Large intestine (tissue), 3 donors: ENCODE data around the gene UBAC1. TPM values are rescaled to one million over a fixed set of nuclear protein-coding genes. Genes with fewer than 3 reads are reported as not detected.

Experiments
- DNase-seq, 2 donors: peaks; one replicate each; pipeline versions ENCODE4 v3.0.0 to v3.0.0-alpha.2; 2013
- H3K27ac ChIP-seq: one replicate; pipeline ENCODE4 v1.5.1; 2013; ENCODE audit warnings: low read length
- H3K27me3 ChIP-seq: 2 replicates; pipeline ENCODE4 v1.6.1; 2013; ENCODE audit warnings: low read length; ENCODE audit not compliant: control insufficient read depth, insufficient read depth
- H3K36me3 ChIP-seq: 2 replicates; pipeline ENCODE4 v1.6.1; 2013; ENCODE audit warnings: low read length; ENCODE audit not compliant: control insufficient read depth, insufficient read depth
- H3K4me1 ChIP-seq: one replicate; pipeline ENCODE4 v1.6.1; 2013; ENCODE audit warnings: low read length; ENCODE audit not compliant: control insufficient read depth, insufficient read depth
- H3K4me3 ChIP-seq: one replicate; pipeline ENCODE4 v1.5.1; 2013; ENCODE audit warnings: low read length
- H3K9me3 ChIP-seq: one replicate; pipeline ENCODE4 v1.6.1; 2013; ENCODE audit warnings: mild to moderate bottlenecking, low read depth, low read length, moderate library complexity; ENCODE audit not compliant: control insufficient read depth
- WGBS: methylation state at CpG from one replicate; pipeline ENCODE4 v1.1.5; 2013; ENCODE audit warnings: low lambda C conversion rate; ENCODE audit not compliant: insufficient coverage; 5-methylcytosine and 5-hydroxymethylcytosine counted together
- polyA plus RNA-seq: library from polyadenylated mRNA; unstranded; fragments of 120-200 nt; gene quantifications from one replicate; pipeline ENCODE4 v1.2.1, GENCODE V29; 2013

UBAC1 gene
- polyA plus RNA-seq, 1 donor, result 21.9 TPM

- Histone ChIP-seq H3K36me3 (peaks cover 7% of the 10 kb centered on the region), H3K27me3 (no peaks in the 10 kb centered on the region), H3K4me1 (no peaks in the 10 kb centered on the region), H3K27ac (no peak overlapping the region), H3K4me3 (peak overlapping the region; percentile 46), H3K9me3 (peaks cover 10% of the 10 kb centered on the region)
- peak in 1 of 2 donors; percentile 50 for DNase-seq
- 10% methylated on average over 2 of the region's 70 CpGs for WGBS
These were observed 54.7 kb downstream of the UBAC1 start for GRCh38 chr9:135906291-135907005.

DNA sequence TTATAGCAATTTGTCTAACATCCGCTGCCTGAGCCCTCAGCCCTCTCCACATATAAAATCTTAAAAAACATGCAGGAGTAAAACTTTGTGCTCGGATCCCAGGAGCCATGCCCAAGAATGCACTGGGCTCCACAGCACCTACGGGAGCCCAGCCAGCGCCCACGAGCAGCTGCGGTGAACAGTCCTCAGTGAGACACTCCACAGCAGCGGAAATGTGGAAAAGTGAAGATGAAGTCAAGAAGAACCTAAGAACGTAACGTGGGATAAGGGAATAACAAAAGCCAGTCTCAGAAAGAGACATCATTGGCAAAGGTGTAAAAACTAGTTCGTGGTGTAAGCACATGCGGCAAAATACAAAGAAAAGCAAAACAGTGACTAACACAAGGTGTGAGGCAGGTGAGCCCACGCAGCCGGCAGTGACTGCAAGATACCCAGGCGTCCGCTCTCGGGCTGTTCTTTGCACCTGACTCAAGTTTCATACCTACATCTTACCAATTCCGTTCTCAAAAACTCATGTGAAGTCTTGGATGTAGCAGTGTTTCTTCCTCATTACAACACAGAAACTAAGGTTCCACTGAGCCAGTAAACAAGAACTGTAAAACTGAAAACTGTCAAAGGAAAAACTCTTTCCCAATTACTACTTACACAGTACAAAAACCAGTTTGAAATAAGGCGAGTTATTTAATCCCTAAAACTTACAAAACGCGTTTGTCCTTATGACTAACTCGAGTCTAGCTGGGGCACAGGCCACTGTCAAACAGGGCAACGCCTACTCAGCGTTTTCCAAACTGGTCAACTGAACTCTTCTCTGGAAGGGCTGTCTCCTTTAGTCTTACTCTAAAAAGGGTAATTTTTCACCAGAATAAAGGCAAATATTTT is 55.6 kb downstream of the UBAC1 start:
- no peaks in the 10 kb centered on the region for H3K4me1 ChIP-seq
- WGBS, result 77% methylated on average over 3 of the region's 23 CpGs
- H3K27ac ChIP-seq, result no peak overlapping the region
- H3K4me3 ChIP-seq, result peak overlapping the region; percentile 46
- H3K36me3 ChIP-seq, result no peaks in the 10 kb centered on the region
- no peaks in the 10 kb centered on the region for H3K27me3 ChIP-seq
- DNase-seq, result peak in 1 of 2 donors; percentile 42
- H3K9me3 ChIP-seq, result peaks cover 6% of the 10 kb centered on the region

DNA sequence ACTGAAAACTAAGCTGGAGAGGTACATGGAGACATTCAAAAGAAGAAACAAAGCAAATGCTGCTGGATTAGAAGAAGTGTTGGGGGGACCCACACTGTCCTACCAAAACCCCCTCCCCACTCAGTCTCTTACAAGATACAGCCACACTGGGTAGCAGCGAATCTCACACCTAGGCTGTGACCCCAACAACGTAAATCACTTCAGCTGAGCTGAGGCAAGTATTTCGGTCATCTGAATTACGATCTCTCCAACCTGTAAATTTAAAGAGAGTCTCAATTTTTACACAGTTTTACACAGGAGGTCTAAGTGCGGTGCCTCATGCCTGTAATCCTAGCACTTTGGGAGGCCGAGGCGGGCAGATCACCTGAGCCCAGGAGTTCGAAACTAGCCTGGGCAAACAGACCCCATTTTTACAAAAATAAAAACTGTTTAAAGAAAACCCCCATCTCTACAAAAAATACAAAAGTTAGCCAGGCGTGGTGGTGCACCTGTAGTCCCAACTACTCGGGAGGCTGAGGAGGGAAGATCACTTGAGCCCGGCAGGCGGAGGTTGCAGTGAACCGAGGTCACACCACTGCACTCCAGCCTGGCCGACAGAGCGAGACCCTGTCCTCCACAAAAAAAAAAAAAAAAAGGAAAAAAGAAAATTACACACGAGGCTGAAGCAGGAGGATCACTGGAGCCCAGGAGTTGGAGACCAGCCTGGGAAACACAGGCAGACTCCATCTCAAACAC is 57.2 kb downstream of the UBAC1 start:
- H3K27ac ChIP-seq, result no peak overlapping the region
- H3K9me3 ChIP-seq, result peaks cover 8% of the 10 kb centered on the region
- no peaks in the 10 kb centered on the region for H3K27me3 ChIP-seq
- H3K4me3 ChIP-seq, result no peak overlapping the region
- H3K36me3 ChIP-seq, result no peaks in the 10 kb centered on the region
- no peak for DNase-seq
- no CpG with 5 or more reads among the region's 16 CpGs for WGBS
- H3K4me1 ChIP-seq, result no peaks in the 10 kb centered on the region

DNA sequence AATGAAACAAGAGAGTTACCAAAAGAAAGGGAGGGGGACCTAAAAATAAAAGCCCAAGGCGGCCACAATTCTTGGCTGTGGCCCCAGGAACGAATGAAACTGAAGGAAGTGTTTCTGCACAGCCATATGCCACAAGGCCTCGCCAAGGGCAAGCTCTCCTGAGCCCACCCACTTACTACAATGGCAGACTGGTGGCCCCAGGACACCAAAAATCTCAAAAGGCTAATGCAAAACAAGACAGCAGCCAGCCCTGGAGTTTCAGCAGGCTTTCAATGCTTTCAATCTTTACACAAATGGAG is 57.9 kb downstream of the UBAC1 start:
- WGBS, result no CpG with 5 or more reads among the region's 3 CpGs
- peaks cover 7% of the 10 kb centered on the region for H3K9me3 ChIP-seq
- no peak overlapping the region for H3K4me3 ChIP-seq
- H3K27ac ChIP-seq, result no peak overlapping the region
- no peaks in the 10 kb centered on the region for H3K36me3 ChIP-seq
- no peak for DNase-seq
- no peaks in the 10 kb centered on the region for H3K4me1 ChIP-seq
- H3K27me3 ChIP-seq, result no peaks in the 10 kb centered on the region

- Histone ChIP-seq H3K36me3 (no peaks in the 10 kb centered on the region), H3K4me3 (no peak overlapping the region), H3K9me3 (peaks cover 3% of the 10 kb centered on the region), H3K27me3 (no peaks in the 10 kb centered on the region), H3K4me1 (no peaks in the 10 kb centered on the region), H3K27ac (no peak overlapping the region)
- 100% methylated on average over 1 of the region's 12 CpGs for WGBS
- DNase-seq, result no peak
These were observed 58.4 kb downstream of the UBAC1 start for GRCh38 chr9:135902655-135903357.

- no CpG with 5 or more reads among the region's 2 CpGs for WGBS
- Histone ChIP-seq H3K36me3 (no peaks in the 10 kb centered on the region), H3K27me3 (no peaks in the 10 kb centered on the region), H3K27ac (no peak overlapping the region), H3K4me1 (no peaks in the 10 kb centered on the region), H3K4me3 (no peak overlapping the region), H3K9me3 (peaks cover 3% of the 10 kb centered on the region)
- no peak for DNase-seq
These were observed 59.3 kb downstream of the UBAC1 start for GRCh38 chr9:135901826-135902225.

DNA sequence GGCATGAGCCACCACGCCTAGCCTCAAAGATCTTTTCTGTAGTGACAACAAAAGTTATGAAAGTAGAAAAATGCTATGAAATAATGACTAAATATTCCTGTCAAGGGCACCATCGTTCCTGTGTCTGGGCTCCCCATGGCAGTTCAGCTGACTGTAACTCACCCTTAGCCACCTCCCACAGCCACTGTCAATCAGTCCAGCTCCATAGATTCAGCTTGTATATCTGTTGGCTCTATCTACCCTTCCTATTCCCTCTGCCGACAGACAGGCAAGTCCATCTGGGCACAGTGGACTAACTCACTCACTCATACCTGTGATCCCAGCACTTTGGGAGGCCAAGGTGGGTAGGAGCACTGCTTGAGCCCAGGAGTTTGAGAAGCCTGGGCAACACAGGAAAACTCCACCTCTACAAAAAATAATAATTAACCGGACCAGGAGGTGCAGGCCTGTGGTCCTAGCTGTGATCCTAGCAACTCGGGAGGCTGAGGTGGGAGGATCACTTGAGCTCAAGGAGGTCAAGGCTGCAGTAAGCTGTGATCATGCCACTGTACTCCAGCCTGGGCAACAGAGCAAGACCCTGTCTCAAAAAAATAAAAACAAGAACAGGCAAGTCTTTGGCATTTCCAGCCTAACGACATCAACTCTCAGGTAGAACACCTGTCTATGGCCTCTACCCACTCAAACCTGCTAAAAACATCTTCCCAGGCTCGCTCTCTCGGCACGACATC is 60.0 kb downstream of the UBAC1 start:
- Histone ChIP-seq H3K27me3 (no peaks in the 10 kb centered on the region), H3K4me3 (no peak overlapping the region), H3K9me3 (peaks cover 3% of the 10 kb centered on the region), H3K4me1 (no peaks in the 10 kb centered on the region), H3K36me3 (no peaks in the 10 kb centered on the region), H3K27ac (no peak overlapping the region)
- DNase-seq, result no peak
- 93% methylated on average over 2 of the region's 9 CpGs for WGBS

DNA sequence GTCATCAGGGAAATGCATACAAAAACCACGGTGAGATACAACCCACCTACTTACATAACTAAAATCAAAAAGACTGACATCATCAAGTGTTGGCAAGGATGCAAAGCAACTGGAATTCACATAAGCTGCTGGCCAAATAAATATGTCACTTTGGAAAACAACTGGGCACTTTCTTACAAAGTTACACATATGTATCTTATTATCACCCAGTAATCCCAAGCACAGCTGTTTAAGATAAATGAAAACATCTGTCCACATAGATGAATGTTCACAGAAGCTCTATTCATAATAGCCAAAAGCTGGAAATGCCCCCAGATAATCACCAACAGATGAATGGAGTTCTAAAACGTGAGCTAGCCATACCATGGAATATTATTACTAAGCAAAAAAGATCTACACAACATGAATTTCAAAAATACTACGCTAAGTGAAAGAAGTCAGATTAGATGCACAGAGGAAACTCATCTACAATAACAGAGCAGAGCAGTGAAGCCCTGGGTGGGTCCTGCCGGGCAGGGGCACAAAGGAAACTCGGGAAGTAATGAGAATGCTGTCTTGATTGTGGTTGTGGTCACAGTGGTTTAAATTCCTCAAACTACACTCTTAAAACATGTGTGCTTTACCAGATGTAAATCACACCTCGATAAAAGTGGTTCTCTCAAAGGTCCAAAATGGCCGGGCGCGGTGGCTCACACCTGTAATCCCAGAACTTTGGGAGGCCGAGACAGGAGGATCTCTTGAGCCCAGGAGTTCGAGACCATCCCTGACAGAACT is 62.4 kb downstream of the UBAC1 start:
- Histone ChIP-seq H3K36me3 (no peaks in the 10 kb centered on the region), H3K27me3 (no peaks in the 10 kb centered on the region), H3K4me1 (no peaks in the 10 kb centered on the region), H3K4me3 (no peak overlapping the region), H3K9me3 (peaks cover 3% of the 10 kb centered on the region), H3K27ac (no peak overlapping the region)
- 100% methylated on average over 2 of the region's 11 CpGs for WGBS
- DNase-seq, result no peak

DNA sequence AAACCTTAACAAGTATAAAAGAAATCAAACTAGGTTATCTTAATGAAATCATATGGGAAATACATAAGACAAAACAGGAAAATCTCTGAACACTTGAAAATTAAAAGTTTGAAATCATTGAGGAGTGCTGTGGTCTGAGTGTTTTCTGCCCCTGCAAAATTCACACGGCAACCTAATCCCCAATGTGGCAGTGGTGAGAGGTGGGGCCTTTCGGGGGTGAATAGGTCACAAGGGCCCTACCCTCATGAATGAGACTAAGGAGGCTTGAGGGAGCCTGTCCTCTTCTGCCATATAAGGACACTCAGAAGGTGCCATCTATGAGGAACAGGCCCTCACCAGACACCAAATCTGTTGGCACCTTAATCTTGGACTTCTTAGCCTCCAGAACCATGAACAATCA is 64.5 kb downstream of the UBAC1 start:
- no peak overlapping the region for H3K4me3 ChIP-seq
- no peaks in the 10 kb centered on the region for H3K4me1 ChIP-seq
- DNase-seq, result no peak
- H3K27ac ChIP-seq, result no peak overlapping the region
- WGBS, result no CpG with 5 or more reads among the region's 2 CpGs
- H3K27me3 ChIP-seq, result no peaks in the 10 kb centered on the region
- H3K36me3 ChIP-seq, result no peaks in the 10 kb centered on the region
- H3K9me3 ChIP-seq, result peaks cover 3% of the 10 kb centered on the region
